HG02642 (cell line): ENCODE measurements around the gene NLRP5.
"Not testable (repeated sequence)": the region's sequence is repeated elsewhere in the genome, so short reads cannot be mapped to it uniquely, and the experiment has no call there.

Experiments
- ATAC-seq: cut with Tn5 transposase; IDR thresholded peaks from one replicate; pipeline ENCODE4 v1.9.1; 2021; ENCODE audit warnings: mild to moderate bottlenecking; ENCODE audit not compliant: unreplicated experiment, poor library complexity

The NLRP5 gene

GRCh38 chr19:55986487-55986886 lies at the start of gene NLRP5:
TSS of gene NLRP5 (plus strand) at chr19:55986775.
- no peak for ATAC-seq

- no peak for ATAC-seq
Measured at GRCh38 chr19:55939206-55939605, 47.4 kb upstream of the NLRP5 start.

GRCh38 chr19:55940306-55940705 lies 46.3 kb upstream of the NLRP5 start:
- no peak for ATAC-seq

GRCh38 chr19:55947532-55947931 lies 39.0 kb upstream of the NLRP5 start, which contains the start of gene NLRP8:
TSS of gene NLRP8 (plus strand) at chr19:55947832.
- no peak for ATAC-seq

- ATAC-seq, result not testable (repeated sequence)
Measured at GRCh38 chr19:55950566-55950965, 36.0 kb upstream of the NLRP5 start.

- ATAC-seq, result no peak
Measured at GRCh38 chr19:55956431-55956830, 30.1 kb upstream of the NLRP5 start.

- ATAC-seq, result no peak
Measured at GRCh38 chr19:55958356-55958755, 28.2 kb upstream of the NLRP5 start.

GRCh38 chr19:55959996-55960675 lies 26.4 kb upstream of the NLRP5 start:
- ATAC-seq, result no peak

GRCh38 chr19:55962186-55962585 lies 24.4 kb upstream of the NLRP5 start:
- ATAC-seq, result no peak

GRCh38 chr19:55973982-55974381 lies 12.6 kb upstream of the NLRP5 start:
- no peak for ATAC-seq

- ATAC-seq, result no peak
Measured at GRCh38 chr19:55980415-55980814, 6.2 kb upstream of the NLRP5 start.

- ATAC-seq, result no peak
Measured at GRCh38 chr19:55985254-55985653, 1.3 kb upstream of the NLRP5 start.

- ATAC-seq, result no peak
Measured at GRCh38 chr19:55990831-55991230, 4.3 kb downstream of the NLRP5 start.

GRCh38 chr19:55993492-55993891 lies 6.9 kb downstream of the NLRP5 start:
- no peak for ATAC-seq

- ATAC-seq, result no peak
Measured at GRCh38 chr19:56014765-56015164, 28.2 kb downstream of the NLRP5 start.

- no peak for ATAC-seq
Measured at GRCh38 chr19:56015756-56016155, 29.2 kb downstream of the NLRP5 start.

- ATAC-seq, result not testable (repeated sequence)
Measured at GRCh38 chr19:56019325-56019724, 32.8 kb downstream of the NLRP5 start.

- ATAC-seq, result not testable (repeated sequence)
Measured at GRCh38 chr19:56020355-56020975, 33.9 kb downstream of the NLRP5 start.

- ATAC-seq, result no peak
Measured at GRCh38 chr19:56026769-56027168, 40.2 kb downstream of the NLRP5 start.

- ATAC-seq, result no peak
Measured at GRCh38 chr19:56053596-56053995, 67.0 kb downstream of the NLRP5 start.

GRCh38 chr19:56066152-56067023 lies 79.8 kb downstream of the NLRP5 start:
- peak; percentile 69 for ATAC-seq
